GM19452 (cell line): ENCODE measurements around the gene ZNF384.
A peak's percentile ranks its signal among the peaks of the same experiment; 100 is the strongest.

Source experiments
- ATAC-seq: cut with Tn5 transposase; IDR thresholded peaks from one replicate; pipeline ENCODE4 v1.9.1; 2021; ENCODE audit not compliant: unreplicated experiment

ZNF384 gene

GRCh38 chr12:6699259-6699988 is 10.2 kb upstream of the ZNF384 start:
- ATAC-seq = no peak

GRCh38 chr12:6698352-6699046 is 9.3 kb upstream of the ZNF384 start:
- ATAC-seq = no peak

DNA sequence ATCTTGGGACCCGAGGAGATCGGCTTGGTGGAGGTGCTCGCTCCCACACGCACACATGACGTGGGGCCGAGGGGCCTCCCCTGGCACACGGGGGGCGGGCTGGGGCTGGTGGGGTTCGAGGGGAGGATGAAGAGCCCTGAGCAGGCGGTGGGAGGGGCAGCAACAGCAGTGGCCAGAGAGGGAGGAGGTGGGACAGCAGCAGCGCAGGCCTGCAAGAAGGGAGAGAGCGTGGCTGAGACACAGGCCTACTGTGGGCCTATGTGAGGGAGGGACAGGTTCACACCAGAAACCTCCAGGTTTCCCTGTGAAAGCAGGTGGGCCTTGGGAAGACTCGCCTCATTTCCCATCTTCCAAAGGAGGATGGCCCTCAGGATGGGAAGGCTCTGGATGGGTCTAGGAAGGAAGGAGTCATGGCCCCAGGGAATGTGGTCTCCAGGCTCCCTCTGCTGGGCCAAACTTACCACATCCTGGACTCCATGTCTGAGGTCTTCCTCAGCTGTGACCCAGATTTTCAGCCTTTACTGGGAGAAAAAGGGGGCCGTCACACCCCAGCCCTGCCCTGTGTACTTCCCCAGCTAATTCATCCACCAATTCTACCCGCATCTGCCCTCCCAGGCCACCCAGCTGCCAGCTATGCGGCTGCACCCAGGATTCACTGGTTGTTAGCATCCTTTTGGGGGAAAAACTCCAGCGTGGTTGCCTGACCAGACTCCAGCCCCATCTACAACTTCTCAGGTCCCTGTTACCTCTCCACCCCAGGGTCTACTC is 8.6 kb upstream of the ZNF384 start:
- no peak for ATAC-seq

DNA sequence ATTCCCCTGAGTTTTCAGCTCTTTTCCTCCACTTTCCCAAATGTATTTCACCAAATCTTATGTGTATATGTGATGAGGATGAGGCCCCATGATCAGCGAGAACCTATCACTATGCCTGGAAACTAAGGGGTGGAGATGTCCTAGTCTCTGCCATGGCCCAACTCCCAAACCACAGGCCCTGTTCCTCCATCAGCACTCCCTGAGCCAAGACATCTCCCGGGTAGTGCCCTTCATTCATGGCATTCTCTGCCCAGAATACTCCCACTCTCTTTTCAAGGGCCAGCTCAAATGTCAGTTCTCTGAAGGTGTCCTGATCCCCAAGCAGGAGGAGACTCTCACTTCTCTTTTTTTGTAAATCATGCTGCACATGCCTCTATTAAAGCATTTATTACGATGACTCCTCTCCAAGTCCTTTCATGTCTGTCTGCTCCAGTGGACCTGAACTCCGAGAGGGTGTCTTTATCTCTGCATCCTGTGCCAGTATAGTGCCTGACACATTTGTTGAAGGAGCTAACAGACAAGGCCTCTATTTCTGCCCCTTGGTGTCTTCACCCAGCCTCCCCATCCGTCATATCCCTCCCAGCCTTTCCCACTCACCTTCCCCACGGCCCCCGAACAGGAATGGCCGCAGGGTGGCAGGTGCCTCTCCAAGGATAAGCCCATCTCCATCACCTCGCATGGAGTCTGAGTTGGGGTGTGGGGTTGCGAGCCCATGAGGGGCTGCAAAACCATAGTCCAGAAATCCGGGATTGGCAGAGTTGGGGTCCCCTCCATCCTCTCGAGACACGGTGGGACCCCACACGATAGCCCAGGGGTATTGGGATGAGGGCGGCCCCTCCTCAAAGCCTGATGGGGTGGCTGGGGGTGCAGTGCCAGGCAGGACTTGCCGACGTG is 7.8 kb upstream of the ZNF384 start:
- no peak for ATAC-seq

GRCh38 chr12:6695313-6696045 is 6.3 kb upstream of the ZNF384 start:
- ATAC-seq = no peak

- ATAC-seq = no peak
Measured at GRCh38 chr12:6694701-6695100, 5.5 kb upstream of the ZNF384 start.

GRCh38 chr12:6693832-6694355 is 4.7 kb upstream of the ZNF384 start:
- ATAC-seq = no peak

DNA sequence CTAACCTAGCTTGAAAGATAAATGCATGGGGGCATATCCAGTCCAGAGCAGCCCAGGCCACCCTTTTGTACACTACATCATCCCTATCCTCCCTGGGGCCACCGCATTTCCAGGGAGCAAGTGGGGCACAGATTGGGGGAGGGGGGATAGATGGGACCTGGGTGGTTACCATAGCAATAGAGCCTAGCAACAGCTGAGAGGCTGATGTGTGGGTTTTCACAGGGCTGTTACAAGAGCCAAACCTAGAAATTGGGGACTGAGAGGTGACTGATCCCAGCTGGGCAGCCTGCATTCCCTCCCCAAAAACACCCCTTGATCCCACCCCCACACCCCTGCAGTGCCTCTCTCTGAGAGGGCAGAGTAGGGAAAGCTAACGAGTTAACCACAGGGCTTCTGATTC is 3.7 kb upstream of the ZNF384 start:
- ATAC-seq = no peak

- no peak for ATAC-seq
Measured at GRCh38 chr12:6691473-6691872, 2.3 kb upstream of the ZNF384 start.

DNA sequence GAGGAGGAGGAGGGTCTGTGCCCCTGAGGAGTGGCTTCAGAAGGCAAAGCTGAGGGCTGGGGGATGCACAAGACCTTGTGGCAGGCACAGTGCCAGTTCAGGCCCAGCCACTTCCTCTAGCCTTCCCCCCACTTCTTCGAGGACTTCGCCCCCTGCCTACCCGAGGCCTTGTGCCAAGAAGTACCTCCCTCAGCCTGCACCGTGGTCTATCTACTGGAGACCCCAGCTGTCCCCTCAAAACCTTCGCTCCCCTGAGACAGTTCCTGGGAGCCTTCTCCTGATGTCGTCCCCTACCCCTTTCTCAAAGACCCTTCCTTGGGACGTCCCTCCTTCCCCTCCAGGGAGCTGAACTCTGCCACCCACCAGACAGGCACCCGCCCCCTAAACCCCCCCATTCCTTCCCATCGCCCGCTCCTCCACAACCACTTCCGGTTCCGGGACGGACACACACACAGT is 604 bp downstream of the ZNF384 start:
- ATAC-seq = no peak

DNA sequence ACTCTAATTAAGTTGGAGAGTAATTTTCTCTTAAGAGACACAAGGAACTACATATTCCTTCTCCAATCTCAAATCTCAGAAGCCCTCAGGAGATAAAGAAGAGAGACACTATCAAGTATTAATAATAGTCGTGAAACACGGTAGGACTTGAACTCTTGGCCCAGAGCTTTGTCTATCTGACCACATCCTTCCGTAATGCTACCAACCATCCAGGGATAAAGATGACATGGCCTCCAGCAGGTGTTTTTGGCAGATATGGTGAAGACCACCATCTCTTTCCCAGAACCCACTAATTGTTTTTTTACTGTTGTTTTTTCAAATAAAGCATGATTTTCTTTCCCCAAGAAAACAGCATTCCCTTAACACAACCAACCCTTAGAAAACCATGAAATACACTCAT is 3.4 kb downstream of the ZNF384 start:
- ATAC-seq = no peak

DNA sequence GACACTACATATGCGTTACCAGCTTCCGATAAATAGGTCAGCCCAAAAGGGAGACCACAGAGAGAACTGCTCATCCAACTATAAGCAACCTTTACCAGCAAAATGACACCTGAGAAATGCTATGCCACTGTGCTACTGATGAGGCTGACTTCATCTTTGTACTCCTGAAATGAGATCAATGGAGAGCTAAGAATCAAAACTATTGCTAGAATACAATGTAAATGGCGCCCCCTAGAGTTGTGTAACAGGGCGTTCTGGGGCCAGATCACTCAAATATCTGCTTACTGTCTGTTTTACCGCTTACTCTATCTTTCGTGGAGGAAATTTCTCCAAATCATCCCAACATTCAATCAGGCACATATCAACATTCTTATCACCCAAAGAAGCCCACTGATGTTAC is 4.6 kb downstream of the ZNF384 start:
- ATAC-seq = no peak

- no peak for ATAC-seq
Measured at GRCh38 chr12:6676962-6677361, 12.2 kb downstream of the ZNF384 start.

GRCh38 chr12:6672143-6672542 is 17.0 kb downstream of the ZNF384 start:
- ATAC-seq = no peak

GRCh38 chr12:6667559-6668210 is 21.5 kb downstream of the ZNF384 start:
- ATAC-seq = no peak

GRCh38 chr12:6666211-6666610 is 23.0 kb downstream of the ZNF384 start:
- no peak for ATAC-seq

GRCh38 chr12:6664902-6665301 is 24.3 kb downstream of the ZNF384 start:
- ATAC-seq = no peak

GRCh38 chr12:6662906-6663742 is 26.1 kb downstream of the ZNF384 start, which contains the start of gene ING4:
Gene ING4, minus strand, starts transcription at chr12:6663119. Its CDS starts 18 bp downstream, at chr12:6663101.
- peak; percentile 98 for ATAC-seq

DNA sequence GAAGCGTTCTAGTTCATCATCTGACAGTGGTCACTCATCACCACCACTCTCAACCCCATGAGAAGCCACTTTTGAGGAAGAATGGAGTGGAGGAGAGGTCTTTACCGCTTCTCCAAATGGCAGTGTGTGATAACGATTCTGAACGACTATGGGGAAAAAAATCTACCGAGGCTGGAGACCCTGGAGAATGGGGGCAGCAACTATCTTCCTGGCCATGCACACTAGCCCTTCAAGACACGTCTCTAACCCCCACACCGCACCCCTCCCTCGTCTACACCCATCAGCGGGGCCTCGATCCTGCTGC is 26.6 kb downstream of the ZNF384 start:
- no peak for ATAC-seq
